B cell (primary cell): ENCODE results near the gene ALS2CL. TPM values are rescaled to one million over a fixed set of nuclear protein-coding genes. Genes with fewer than 3 reads are reported as not detected.
A peak's percentile ranks its signal among the peaks of the same experiment; 100 is the strongest.

Experiments
- ATAC-seq: fragments of 200-7000 bp; cut with Tn5 transposase; one replicate; pipeline ENCODE4 v1.10.0; 2021; ENCODE audit warnings: low read depth, mild to moderate bottlenecking, moderate number of reproducible peaks, moderate library complexity
- CTCF ChIA-PET: fragments of 350-600 bp; sonication (Branson Sonifier 250); formaldehyde crosslinking; loops from one replicate; lab custom pipeline; 2021; ENCODE audit warnings: antibody characterized with exemption, inconsistent platforms; lab: Charles Lee
- POLR2A ChIA-PET: fragments of 350-600 bp; sonication (Branson Sonifier 250); formaldehyde crosslinking; loops from one replicate; lab custom pipeline; 2021; ENCODE audit warnings: antibody characterized with exemption; lab: Charles Lee
- DNase-seq: peaks from one replicate; pipeline ENCODE4 v3.0.0; 2013
- H2AFZ ChIP-seq: 2 replicates; pipeline ENCODE4 v1.6.1; 2012; ENCODE audit warnings: mild to moderate bottlenecking, low read depth, low read length; ENCODE audit not compliant: insufficient read depth, poor library complexity, severe bottlenecking
- H3K27ac ChIP-seq, 2 donors: 1 replicate in 1 of 2; 2 replicates in 1 of 2; pipeline ENCODE4 v1.5.1; 2012 to 2013; ENCODE audit warnings: low read length in 2 of 2, mild to moderate bottlenecking in 2 of 2, moderate library complexity in 1 of 2
- H3K27me3 ChIP-seq, 4 experiments: fragments of 200-600 bp in 1 of 4; sonication (generic) in 1 of 4; replicated peaks in 1 of 4; 1 replicate in 2 of 4; 2 replicates in 2 of 4; pipeline versions ENCODE4 v1.6.1 to v1.7.0; 2013 to 2016; ENCODE audit warnings: low read length in 3 of 4, mild to moderate bottlenecking in 2 of 4, mixed read lengths in 1 of 4, moderate library complexity in 1 of 4; ENCODE audit not compliant: insufficient read depth in 4 of 4, control insufficient read depth in 3 of 4; ENCODE audit errors: control extremely low read depth in 1 of 4
- H3K36me3 ChIP-seq, 2 experiments: replicated peaks in 1 of 2; 1 replicate in 1 of 2; 2 replicates in 1 of 2; pipeline versions ENCODE4 v1.6.1 to v1.7.1; 2013; ENCODE audit warnings: low read length in 1 of 2; ENCODE audit not compliant: insufficient read depth in 2 of 2, control insufficient read depth in 1 of 2; ENCODE audit errors: control extremely low read depth in 1 of 2, extremely low read depth in 1 of 2
- H3K4me1 ChIP-seq, 2 donors: fragments of 200-600 bp in 1 of 2; sonication (generic) in 1 of 2; 1 replicate in 1 of 2; 2 replicates in 1 of 2; pipeline versions ENCODE4 v1.5.1 to v1.6.1; 2013 to 2017; ENCODE audit warnings: low read length in 2 of 2; ENCODE audit not compliant: control insufficient read depth in 2 of 2, insufficient read depth in 2 of 2
- H3K4me2 ChIP-seq: replicated peaks from 2 replicates; pipeline ENCODE3; 2012; ENCODE audit warnings: mild to moderate bottlenecking, low read depth, low read length; ENCODE audit not compliant: poor library complexity, severe bottlenecking
- H3K4me3 ChIP-seq, 5 experiments: fragments of 200-600 bp in 1 of 5; sonication (generic) in 1 of 5; 1 replicate in 3 of 5; 2 replicates in 2 of 5; pipeline versions ENCODE4 v1.5.1 to v1.7.0; 2011 to 2016; ENCODE audit warnings: low read length in 4 of 5, mild to moderate bottlenecking in 4 of 5, low read depth in 2 of 5, control low read depth in 1 of 5, moderate library complexity in 1 of 5; ENCODE audit not compliant: insufficient read depth in 1 of 5; ENCODE audit errors: control extremely low read depth in 1 of 5, extremely low read depth in 1 of 5
- H3K79me2 ChIP-seq: fragments of 200-600 bp; sonication (generic); one replicate; pipeline ENCODE4 v1.6.0; 2016; ENCODE audit warnings: low read length; ENCODE audit not compliant: control insufficient read depth, insufficient read depth
- H3K9ac ChIP-seq: fragments of 200-600 bp; sonication (generic); 2 replicates; pipeline ENCODE4 v1.6.1; 2017; ENCODE audit warnings: mild to moderate bottlenecking, low read length, moderate library complexity
- H3K9me3 ChIP-seq, 3 donors: one replicate each; pipeline versions ENCODE4 v1.6.1 to v1.7.1; 2013; ENCODE audit warnings: low read length in 2 of 3; ENCODE audit not compliant: control insufficient read depth in 2 of 3, insufficient read depth in 1 of 3; ENCODE audit errors: control extremely low read depth in 1 of 3
- H4K20me1 ChIP-seq: 2 replicates; pipeline ENCODE4 v1.6.0; 2012; ENCODE audit warnings: mild to moderate bottlenecking, low read length; ENCODE audit not compliant: insufficient read depth, control insufficient read depth, poor library complexity, severe bottlenecking
- H3K27ac Mint-ChIP-seq: one replicate; pipeline ENCODE4 v1.8.0; 2021; ENCODE audit warnings: mixed read lengths
- H3K27me3 Mint-ChIP-seq: one replicate; pipeline ENCODE4 v1.8.0; 2021; ENCODE audit warnings: mixed read lengths
- H3K4me1 Mint-ChIP-seq: one replicate; pipeline ENCODE4 v1.8.0; 2021; ENCODE audit warnings: mixed read lengths
- H3K4me3 Mint-ChIP-seq: one replicate; pipeline ENCODE4 v1.8.0; 2021; ENCODE audit warnings: mixed read lengths
- H3K9me3 Mint-ChIP-seq: one replicate; pipeline ENCODE4 v1.8.0; 2022; ENCODE audit warnings: mixed read lengths; ENCODE audit not compliant: insufficient read depth
- EZH2 ChIP-seq: IDR thresholded peaks from 2 replicates; pipeline ENCODE4 v1.6.1; 2012; ENCODE audit warnings: borderline replicate concordance, low read depth, mild to moderate bottlenecking, moderate library complexity, low read length; ENCODE audit not compliant: insufficient read depth, poor library complexity, severe bottlenecking
- WGBS: methylation state at CpG from one replicate; pipeline ENCODE4 v1.1.5; 2013; ENCODE audit warnings: missing lambda C conversion rate; ENCODE audit not compliant: insufficient coverage; 5-methylcytosine and 5-hydroxymethylcytosine counted together
- intact Hi-C: fragments of 100-400 bp; cut with micrococcal nuclease; formaldehyde crosslinking; loops from one replicate; pipeline ENCODE4 v1.10.0; 2022
- polyA plus RNA-seq: library from polyadenylated mRNA; depleted of rRNA; stranded (reverse); fragments of >200 nt; gene quantifications from 2 replicates; pipeline ENCODE4 v1.2.3, GENCODE V29; 2012
- total RNA-seq, 2 donors: library from RNA; stranded (reverse); fragments of 120-200 nt in 1 of 2; gene quantifications; 1 replicate in 1 of 2; 2 replicates in 1 of 2; pipeline versions ENCODE4 v1.2.3 to v1.2.4, GENCODE V29; 2013 to 2022
- TF ChIP-seq, protein P1 (sequence below): fragments of 200-600 bp; IDR thresholded peaks from one replicate; pipeline ENCODE4 v1.8.0; 2022; ENCODE audit warnings: antibody characterized with exemption, mild to moderate bottlenecking

ALS2CL gene
- total and polyA plus RNA-seq, 2 donors (not counting 1 experiment from before 2014, with no cell fraction given), result 0.22 to 0.30 TPM

GRCh38 chr3:46706771-46707582, 13.5 kb upstream of the ALS2CL start:
- Mint-ChIP-seq H3K27ac (no peak overlapping the region), H3K9me3 (no peaks in the 10 kb centered on the region), H3K4me1 (no peaks in the 10 kb centered on the region), H3K4me3 (no peak overlapping the region), H3K27me3 (peaks cover 10% of the 10 kb centered on the region)
- intact Hi-C loops, result no loop called here
- DNase-seq, result peak; percentile 5
- 79% methylated on average over 12 of the region's 13 CpGs for WGBS
- no peaks in the 10 kb centered on the region for H4K20me1 ChIP-seq
- ATAC-seq, result no peak
- H2AFZ ChIP-seq, result no peak overlapping the region
- H3K27me3 ChIP-seq, result peaks cover 0 to 18% (median 2%) of the 10 kb centered on the region in 4 experiments
- POLR2A ChIA-PET, result no interaction called here
- H3K36me3 ChIP-seq, result no peaks in the 10 kb centered on the region
- H3K4me3 ChIP-seq, result no peak overlapping the region
- no peak overlapping the region for H3K4me2 ChIP-seq
- TF ChIP-seq EZH2, result no peak
- TF ChIP-seq, protein P1, sequence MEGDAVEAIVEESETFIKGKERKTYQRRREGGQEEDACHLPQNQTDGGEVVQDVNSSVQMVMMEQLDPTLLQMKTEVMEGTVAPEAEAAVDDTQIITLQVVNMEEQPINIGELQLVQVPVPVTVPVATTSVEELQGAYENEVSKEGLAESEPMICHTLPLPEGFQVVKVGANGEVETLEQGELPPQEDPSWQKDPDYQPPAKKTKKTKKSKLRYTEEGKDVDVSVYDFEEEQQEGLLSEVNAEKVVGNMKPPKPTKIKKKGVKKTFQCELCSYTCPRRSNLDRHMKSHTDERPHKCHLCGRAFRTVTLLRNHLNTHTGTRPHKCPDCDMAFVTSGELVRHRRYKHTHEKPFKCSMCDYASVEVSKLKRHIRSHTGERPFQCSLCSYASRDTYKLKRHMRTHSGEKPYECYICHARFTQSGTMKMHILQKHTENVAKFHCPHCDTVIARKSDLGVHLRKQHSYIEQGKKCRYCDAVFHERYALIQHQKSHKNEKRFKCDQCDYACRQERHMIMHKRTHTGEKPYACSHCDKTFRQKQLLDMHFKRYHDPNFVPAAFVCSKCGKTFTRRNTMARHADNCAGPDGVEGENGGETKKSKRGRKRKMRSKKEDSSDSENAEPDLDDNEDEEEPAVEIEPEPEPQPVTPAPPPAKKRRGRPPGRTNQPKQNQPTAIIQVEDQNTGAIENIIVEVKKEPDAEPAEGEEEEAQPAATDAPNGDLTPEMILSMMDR, result no peak
- CTCF ChIA-PET, result interaction anchor here (1.2 to 3.0 kb wide), 7 partner anchors 11 to 291 kb away, joined by 3 to 16 read pairs (median 4); no protein-coding TSS in a partner anchor
- no peaks in the 10 kb centered on the region for H3K9me3 ChIP-seq
- H3K9ac ChIP-seq, result no peak overlapping the region
- H3K27ac ChIP-seq, result no peak overlapping the region
- no peaks in the 10 kb centered on the region for H3K4me1 ChIP-seq
- no peaks in the 10 kb centered on the region for H3K79me2 ChIP-seq
